ENCODE measurements around the gene SLC35F4. TPM values are rescaled to one million over a fixed set of nuclear protein-coding genes. Genes with fewer than 3 reads are reported as not detected.

SLC35F4 gene
- polyA plus RNA-seq, 1 donor from 2014 or later, result 21.0 TPM

DNA sequence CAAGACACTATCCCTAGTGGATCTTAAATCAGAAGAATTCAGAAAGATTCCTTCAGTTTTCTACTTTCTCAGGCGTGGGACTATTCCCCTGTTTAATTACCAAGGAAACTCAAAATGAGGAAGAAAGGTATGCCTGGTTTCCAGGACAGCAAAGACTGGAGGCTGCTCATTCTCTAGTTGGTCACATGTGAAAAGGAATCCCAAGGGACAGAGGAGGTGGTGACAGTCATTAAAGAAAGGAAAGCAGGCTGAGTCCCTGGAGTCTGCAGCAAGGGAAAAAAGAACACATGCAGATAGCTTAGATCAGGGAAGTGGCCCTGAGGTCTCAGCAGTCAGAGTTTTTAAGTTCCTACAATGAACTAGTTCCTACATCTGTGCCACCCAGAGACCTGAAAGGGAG, 206.8 kb downstream of the SLC35F4 start:
- TF ChIP-seq TAF1 (IDR thresholded peaks at IDR 0.05; ENCODE audit: low read depth) (no peak), MXI1 (conservative IDR thresholded peaks at IDR 0.05; ENCODE audit: poor library complexity, severe bottlenecking) (no peak), EZH2 (IDR thresholded peaks at IDR 0.05; ENCODE audit: borderline replicate concordance, insufficient read depth, low read length, poor library complexity, severe bottlenecking) (no peak), POLR2AphosphoS5 (IDR thresholded peaks at IDR 0.05) (no peak), RAD21 (conservative IDR thresholded peaks at IDR 0.05) (no peak), SMC3 (conservative IDR thresholded peaks at IDR 0.05; ENCODE audit: poor library complexity) (no peak), EP300 (conservative IDR thresholded peaks at IDR 0.05; ENCODE audit: poor library complexity, severe bottlenecking) (no peak)
- TF ChIP-seq, protein P1, sequence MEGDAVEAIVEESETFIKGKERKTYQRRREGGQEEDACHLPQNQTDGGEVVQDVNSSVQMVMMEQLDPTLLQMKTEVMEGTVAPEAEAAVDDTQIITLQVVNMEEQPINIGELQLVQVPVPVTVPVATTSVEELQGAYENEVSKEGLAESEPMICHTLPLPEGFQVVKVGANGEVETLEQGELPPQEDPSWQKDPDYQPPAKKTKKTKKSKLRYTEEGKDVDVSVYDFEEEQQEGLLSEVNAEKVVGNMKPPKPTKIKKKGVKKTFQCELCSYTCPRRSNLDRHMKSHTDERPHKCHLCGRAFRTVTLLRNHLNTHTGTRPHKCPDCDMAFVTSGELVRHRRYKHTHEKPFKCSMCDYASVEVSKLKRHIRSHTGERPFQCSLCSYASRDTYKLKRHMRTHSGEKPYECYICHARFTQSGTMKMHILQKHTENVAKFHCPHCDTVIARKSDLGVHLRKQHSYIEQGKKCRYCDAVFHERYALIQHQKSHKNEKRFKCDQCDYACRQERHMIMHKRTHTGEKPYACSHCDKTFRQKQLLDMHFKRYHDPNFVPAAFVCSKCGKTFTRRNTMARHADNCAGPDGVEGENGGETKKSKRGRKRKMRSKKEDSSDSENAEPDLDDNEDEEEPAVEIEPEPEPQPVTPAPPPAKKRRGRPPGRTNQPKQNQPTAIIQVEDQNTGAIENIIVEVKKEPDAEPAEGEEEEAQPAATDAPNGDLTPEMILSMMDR (IDR thresholded peaks at IDR 0.05; ENCODE audit: poor library complexity, severe bottlenecking), result no peak
- TF ChIP-seq, protein P2, sequence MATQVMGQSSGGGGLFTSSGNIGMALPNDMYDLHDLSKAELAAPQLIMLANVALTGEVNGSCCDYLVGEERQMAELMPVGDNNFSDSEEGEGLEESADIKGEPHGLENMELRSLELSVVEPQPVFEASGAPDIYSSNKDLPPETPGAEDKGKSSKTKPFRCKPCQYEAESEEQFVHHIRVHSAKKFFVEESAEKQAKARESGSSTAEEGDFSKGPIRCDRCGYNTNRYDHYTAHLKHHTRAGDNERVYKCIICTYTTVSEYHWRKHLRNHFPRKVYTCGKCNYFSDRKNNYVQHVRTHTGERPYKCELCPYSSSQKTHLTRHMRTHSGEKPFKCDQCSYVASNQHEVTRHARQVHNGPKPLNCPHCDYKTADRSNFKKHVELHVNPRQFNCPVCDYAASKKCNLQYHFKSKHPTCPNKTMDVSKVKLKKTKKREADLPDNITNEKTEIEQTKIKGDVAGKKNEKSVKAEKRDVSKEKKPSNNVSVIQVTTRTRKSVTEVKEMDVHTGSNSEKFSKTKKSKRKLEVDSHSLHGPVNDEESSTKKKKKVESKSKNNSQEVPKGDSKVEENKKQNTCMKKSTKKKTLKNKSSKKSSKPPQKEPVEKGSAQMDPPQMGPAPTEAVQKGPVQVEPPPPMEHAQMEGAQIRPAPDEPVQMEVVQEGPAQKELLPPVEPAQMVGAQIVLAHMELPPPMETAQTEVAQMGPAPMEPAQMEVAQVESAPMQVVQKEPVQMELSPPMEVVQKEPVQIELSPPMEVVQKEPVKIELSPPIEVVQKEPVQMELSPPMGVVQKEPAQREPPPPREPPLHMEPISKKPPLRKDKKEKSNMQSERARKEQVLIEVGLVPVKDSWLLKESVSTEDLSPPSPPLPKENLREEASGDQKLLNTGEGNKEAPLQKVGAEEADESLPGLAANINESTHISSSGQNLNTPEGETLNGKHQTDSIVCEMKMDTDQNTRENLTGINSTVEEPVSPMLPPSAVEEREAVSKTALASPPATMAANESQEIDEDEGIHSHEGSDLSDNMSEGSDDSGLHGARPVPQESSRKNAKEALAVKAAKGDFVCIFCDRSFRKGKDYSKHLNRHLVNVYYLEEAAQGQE (IDR thresholded peaks at IDR 0.05; ENCODE audit: borderline replicate concordance), result no peak
- no peak overlapping the region for H3K9ac ChIP-seq (ENCODE audit: low read length)
- H3K27ac ChIP-seq (ENCODE audit: low read length), result no peak overlapping the region

DNA sequence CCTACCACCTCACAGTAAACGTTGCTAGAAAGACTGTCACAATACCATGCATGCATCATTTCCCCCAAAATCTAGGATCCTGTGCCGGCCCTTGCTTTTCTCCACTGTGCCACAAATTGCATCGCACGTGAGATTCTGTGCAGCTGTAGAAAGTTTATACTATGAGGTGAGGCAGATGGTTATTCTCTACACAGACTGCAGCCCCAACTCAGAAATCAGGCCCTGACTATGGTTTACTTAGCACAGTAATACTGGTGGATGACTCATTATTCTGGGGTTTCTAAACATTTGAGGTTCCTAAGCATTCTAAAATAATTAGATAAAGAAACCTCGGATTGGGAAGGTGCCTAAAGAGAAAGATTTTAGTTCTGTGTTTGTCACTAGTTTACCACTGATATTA, 208.4 kb downstream of the SLC35F4 start:
- no peak overlapping the region for H3K27ac ChIP-seq (ENCODE audit: low read length)
- no peak overlapping the region for H3K4me2 ChIP-seq (ENCODE audit: low read length)
- H3K79me2 ChIP-seq (replicated peaks; ENCODE audit: insufficient read depth, low read length), result no peaks in the 10 kb centered on the region
- no peaks in the 10 kb centered on the region for H4K20me1 ChIP-seq (ENCODE audit: insufficient read depth)
- no peaks in the 10 kb centered on the region for H3K9me3 ChIP-seq (ENCODE audit: low read length)
- no peak overlapping the region for H3K9ac ChIP-seq (ENCODE audit: low read length)
- no peaks in the 10 kb centered on the region for H3K36me3 ChIP-seq (ENCODE audit: insufficient read depth, low read length)
- TF ChIP-seq TAF1 (IDR thresholded peaks at IDR 0.05; ENCODE audit: low read depth), result no peak
- TF ChIP-seq RAD21 (conservative IDR thresholded peaks at IDR 0.05), result no peak
- TF ChIP-seq SMC3 (conservative IDR thresholded peaks at IDR 0.05; ENCODE audit: poor library complexity), result no peak
- TF ChIP-seq POLR2AphosphoS5 (IDR thresholded peaks at IDR 0.05), result no peak
- TF ChIP-seq EZH2 (IDR thresholded peaks at IDR 0.05; ENCODE audit: borderline replicate concordance, insufficient read depth, low read length, poor library complexity, severe bottlenecking), result no peak
- no peak for TF ChIP-seq EP300 (conservative IDR thresholded peaks at IDR 0.05; ENCODE audit: poor library complexity, severe bottlenecking)
- TF ChIP-seq, protein P2 (IDR thresholded peaks at IDR 0.05; ENCODE audit: borderline replicate concordance), result no peak
- TF ChIP-seq MXI1 (conservative IDR thresholded peaks at IDR 0.05; ENCODE audit: poor library complexity, severe bottlenecking), result no peak
- TF ChIP-seq, protein P1 (IDR thresholded peaks at IDR 0.05; ENCODE audit: poor library complexity, severe bottlenecking), result no peak
- H3K9me2 ChIP-seq (ENCODE audit: insufficient read depth, low read length), result no peaks in the 10 kb centered on the region
- no peaks in the 10 kb centered on the region for H3K27me3 ChIP-seq (ENCODE audit: insufficient read depth, low read depth, low read length)
- no peak overlapping the region for H3K4me3 ChIP-seq (ENCODE audit: low read length)
- H2AFZ ChIP-seq (ENCODE audit: low read depth, low read length), result no peak overlapping the region
- peaks cover 4% of the 10 kb centered on the region for H3F3A ChIP-seq (ENCODE audit: insufficient read depth, low read length, poor library complexity, severe bottlenecking)

More for the DNA sequence above, 206.8 kb downstream of the SLC35F4 start:
- H3K9me3 ChIP-seq (ENCODE audit: low read length), result peaks cover 3% of the 10 kb centered on the region
- H4K20me1 ChIP-seq (ENCODE audit: insufficient read depth), result no peaks in the 10 kb centered on the region
- H3K9me2 ChIP-seq (ENCODE audit: insufficient read depth, low read length), result no peaks in the 10 kb centered on the region
- H3K79me2 ChIP-seq (replicated peaks; ENCODE audit: insufficient read depth, low read length), result no peaks in the 10 kb centered on the region
- peaks cover 4% of the 10 kb centered on the region for H3F3A ChIP-seq (ENCODE audit: insufficient read depth, low read length, poor library complexity, severe bottlenecking)
- H3K4me3 ChIP-seq (ENCODE audit: low read length), result no peak overlapping the region
- no peaks in the 10 kb centered on the region for H3K27me3 ChIP-seq (ENCODE audit: insufficient read depth, low read depth, low read length)
- H2AFZ ChIP-seq (ENCODE audit: low read depth, low read length), result no peak overlapping the region
- H3K36me3 ChIP-seq (ENCODE audit: insufficient read depth, low read length), result no peaks in the 10 kb centered on the region
- H3K4me2 ChIP-seq (ENCODE audit: low read length), result no peak overlapping the region

Data from neural cell (in vitro differentiated cells).